CD4-positive, alpha-beta memory T cell (primary cell): ENCODE measurements around the gene DYNLT2B. TPM values are rescaled to one million over a fixed set of nuclear protein-coding genes. Genes with fewer than 3 reads are reported as not detected.
"Not testable (repeated sequence)": the region's sequence is repeated elsewhere in the genome, so short reads cannot be mapped to it uniquely, and the experiment has no call there.

Experiments
- CTCF ChIA-PET: fragments of 350-600 bp; sonication (Branson Sonifier 250); formaldehyde crosslinking; loops from one replicate; lab custom pipeline; 2021; ENCODE audit warnings: inconsistent platforms; ENCODE audit not compliant: partially characterized antibody; lab: Charles Lee
- POLR2A ChIA-PET: fragments of 350-600 bp; sonication (Branson Sonifier 250); formaldehyde crosslinking; loops from one replicate; lab custom pipeline; 2021; ENCODE audit not compliant: partially characterized antibody; lab: Charles Lee
- DNase-seq, 5 donors: peaks; one replicate each; pipeline versions ENCODE4 v3.0.0 to v3.0.0-alpha.2; 2020 to 2022; ENCODE audit warnings: mixed read lengths in 1 of 5
- H3K27ac ChIP-seq: one replicate; pipeline ENCODE4 v1.7.0; 2013; ENCODE audit warnings: low read depth, low read length
- H3K27me3 ChIP-seq: 2 replicates; pipeline ENCODE4 v1.7.0; 2013; ENCODE audit warnings: mild to moderate bottlenecking, low read length, moderate library complexity; ENCODE audit not compliant: insufficient read depth
- H3K36me3 ChIP-seq: 2 replicates; pipeline ENCODE4 v1.7.0; 2013; ENCODE audit warnings: mild to moderate bottlenecking, low read length, moderate library complexity; ENCODE audit not compliant: insufficient read depth
- H3K4me1 ChIP-seq: 2 replicates; pipeline ENCODE4 v1.7.0; 2013; ENCODE audit warnings: mild to moderate bottlenecking, low read length, moderate library complexity; ENCODE audit not compliant: insufficient read depth
- H3K4me3 ChIP-seq, 2 donors: one replicate each; pipeline ENCODE4 v1.7.0; 2013; ENCODE audit warnings: low read length in 2 of 2, mild to moderate bottlenecking in 1 of 2
- H3K9me3 ChIP-seq, 2 donors: one replicate each; pipeline ENCODE4 v1.7.0; 2013; ENCODE audit warnings: low read length in 2 of 2, control low read depth in 1 of 2; ENCODE audit not compliant: control insufficient read depth in 1 of 2
- H3K27ac Mint-ChIP-seq, 7 donors: one replicate each; pipeline ENCODE4 v1.8.0; 2020 to 2021; ENCODE audit warnings: mixed read lengths in 7 of 7, mild to moderate bottlenecking in 6 of 7, inconsistent platforms in 3 of 7, moderate library complexity in 3 of 7
- H3K27me3 Mint-ChIP-seq, 2 donors: one replicate each; pipeline ENCODE4 v1.8.0; 2020 to 2021; ENCODE audit warnings: mixed read lengths in 2 of 2
- H3K36me3 Mint-ChIP-seq, 2 donors: one replicate each; pipeline ENCODE4 v1.8.0; 2020 to 2021; ENCODE audit warnings: mixed read lengths in 2 of 2, inconsistent platforms in 1 of 2, mild to moderate bottlenecking in 1 of 2
- H3K4me1 Mint-ChIP-seq, 4 donors: one replicate each; pipeline ENCODE4 v1.8.0; 2020 to 2021; ENCODE audit warnings: mixed read lengths in 4 of 4, mild to moderate bottlenecking in 1 of 4
- H3K4me3 Mint-ChIP-seq, 8 donors: one replicate each; pipeline ENCODE4 v1.8.0; 2020 to 2021; ENCODE audit warnings: mixed read lengths in 8 of 8, mild to moderate bottlenecking in 7 of 8, moderate library complexity in 6 of 8, inconsistent platforms in 3 of 8
- H3K9me3 Mint-ChIP-seq, 8 donors: one replicate each; pipeline ENCODE4 v1.8.0; 2020 to 2021; ENCODE audit warnings: mixed read lengths in 8 of 8, mild to moderate bottlenecking in 5 of 8, inconsistent platforms in 3 of 8, moderate library complexity in 1 of 8
- intact Hi-C: fragments of 100-400 bp; cut with micrococcal nuclease; formaldehyde crosslinking; loops from one replicate; pipeline ENCODE4 v1.15.1; 2023
- polyA plus RNA-seq, 2 donors: library from polyadenylated mRNA; unstranded; fragments of 300-500 nt; fragmentation: Illumina TruSeq; gene quantifications; one replicate each; pipeline ENCODE4 v1.2.3, GENCODE V29; 2021
- total RNA-seq, 2 experiments: library from RNA; stranded (reverse); gene quantifications; one replicate each; pipeline ENCODE4 v1.2.3, GENCODE V29; 2021

Gene DYNLT2B
- total RNA-seq (1 to 10 TPM; 6.0 to 7.4 TPM), polyA plus RNA-seq (10 to 100 TPM; 18.5 to 31.1 TPM)

DNA sequence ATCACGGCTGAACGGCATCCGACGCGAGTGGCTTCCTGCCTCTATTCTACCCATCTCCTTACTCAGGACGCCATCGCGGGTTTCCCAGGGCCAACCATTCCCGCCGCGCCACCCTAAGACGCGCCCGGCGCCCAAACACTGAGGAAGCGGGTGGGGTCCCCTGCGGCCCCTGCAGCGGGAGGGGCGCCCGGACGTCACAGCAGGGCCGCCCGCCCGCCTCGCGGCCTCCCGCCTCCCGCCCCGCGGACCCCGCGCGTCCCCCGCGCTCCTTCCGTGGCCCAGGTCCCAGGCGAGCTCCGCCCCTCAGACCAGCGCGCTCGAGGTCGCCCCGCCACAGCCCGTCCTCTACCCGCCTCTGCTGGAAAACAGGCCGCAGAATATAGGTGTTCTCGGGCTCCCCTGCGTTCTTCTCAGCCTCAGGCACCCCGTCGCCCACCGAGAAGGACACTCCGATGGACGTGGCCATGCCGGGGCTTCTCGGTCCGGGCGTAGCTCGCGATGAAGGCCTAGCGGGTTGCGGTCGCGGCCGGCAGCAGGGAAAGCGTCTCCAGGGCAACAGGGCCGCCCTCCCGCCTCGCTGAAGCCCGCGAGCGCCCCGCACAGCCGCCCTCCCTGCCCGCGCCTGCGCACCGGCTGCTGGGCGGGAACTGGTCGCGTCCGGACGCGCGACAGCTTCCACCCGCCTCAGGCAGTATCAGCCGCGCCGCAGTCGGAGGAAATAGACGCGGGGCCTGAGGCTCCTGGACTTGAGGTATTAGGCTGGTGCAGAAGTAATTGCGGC lies at the start of gene DYNLT2B:
Gene DYNLT2B, minus strand, starts transcription at position 554 of the 781 bp plus-strand sequence. Its CDS starts 88 bp downstream, at position 466.
- H3K36me3 Mint-ChIP-seq = peaks cover 0 to 7% of the 10 kb centered on the region in 2 donors
- H3K4me3 ChIP-seq = peak within 1 kb of the TSS; percentile 52 to 88
- POLR2A ChIA-PET = interaction anchor here (0.6 to 2.9 kb wide), 22 partner anchors 9 to 624 kb away, joined by 3 to 24 read pairs (median 4); partner anchors contain the start of genes CEP19, FBXO45, NCBP2 and PIGX
- DNase-seq = peak; percentile 88 to 91 (median 90)
- H3K27ac ChIP-seq = peak within 1 kb of the TSS; percentile 86
- CTCF ChIA-PET = interaction anchor here (0.8 to 1.7 kb wide), 3 partner anchors 43 to 245 kb away, joined by 3 to 5 read pairs (median 4); no protein-coding TSS in a partner anchor
- H3K27ac Mint-ChIP-seq = peak within 1 kb of the TSS; percentile 93 to 98 (median 98)
- H3K4me3 Mint-ChIP-seq = peak within 1 kb of the TSS; percentile 93 to 97 (median 94)
- H3K27me3 ChIP-seq = no peaks in the 10 kb centered on the region
- H3K4me1 Mint-ChIP-seq = peaks cover 1 to 16% (median 8%) of the 10 kb centered on the region in 4 donors
- no peaks in the 10 kb centered on the region for H3K9me3 ChIP-seq
- intact Hi-C loops = loop anchor here (1.0 to 5.0 kb wide), 5 partner anchors 31 to 236 kb away; partner anchors contain the start of genes PCYT1A, RNF168, TFRC and UBXN7
- H3K27me3 Mint-ChIP-seq = no peaks in the 10 kb centered on the region
- no peaks in the 10 kb centered on the region for H3K36me3 ChIP-seq
- H3K9me3 Mint-ChIP-seq = peaks cover 0 to 9% (median 0%) of the 10 kb centered on the region in 8 donors
- H3K4me1 ChIP-seq = peaks cover 11% of the 10 kb centered on the region

DNA sequence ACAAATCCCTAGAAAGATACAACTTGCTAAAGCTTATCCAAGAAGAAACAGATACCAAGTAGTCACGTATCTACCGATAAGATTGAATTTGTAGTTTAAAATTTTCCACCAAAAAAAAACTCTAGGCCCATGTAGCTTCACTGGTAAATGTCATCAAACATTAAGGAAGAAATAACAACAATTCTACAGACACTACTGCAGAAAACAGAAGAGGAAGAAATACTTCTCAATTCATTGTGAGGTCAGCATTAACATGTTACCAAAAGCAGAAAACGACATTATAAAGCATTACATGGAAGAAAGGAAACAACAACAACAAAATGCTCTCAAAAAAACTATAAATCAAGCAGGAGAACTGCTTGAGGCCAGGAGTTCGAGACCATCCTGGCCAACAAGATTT lies 47.7 kb upstream of the DYNLT2B start:
- Mint-ChIP-seq H3K36me3 (peaks cover 42 to 59% of the 10 kb centered on the region in 2 donors), H3K27me3 (no peaks in the 10 kb centered on the region), H3K4me1 (peaks cover 3 to 6% (median 4%) of the 10 kb centered on the region in 4 donors), H3K9me3 (no peaks in the 10 kb centered on the region), H3K4me3 (no peak overlapping the region), H3K27ac (peak overlapping the region in 2 of 7 donors; percentile 3 to 78)
- no peak for DNase-seq
- no peaks in the 10 kb centered on the region for H3K27me3 ChIP-seq
- no peak overlapping the region for H3K27ac ChIP-seq
- H3K9me3 ChIP-seq = no peaks in the 10 kb centered on the region
- peaks cover 15% of the 10 kb centered on the region for H3K36me3 ChIP-seq
- no peaks in the 10 kb centered on the region for H3K4me1 ChIP-seq
- no peak overlapping the region for H3K4me3 ChIP-seq
- POLR2A ChIA-PET = interaction anchor here (0.7 kb wide), 1 partner anchor 119 kb away, joined by 3 read pairs; no protein-coding TSS in a partner anchor
- CTCF ChIA-PET = no interaction called here
- intact Hi-C loops = loop anchor here (5.0 kb wide), 1 partner anchor 113 kb away; no protein-coding TSS in a partner anchor

DNA sequence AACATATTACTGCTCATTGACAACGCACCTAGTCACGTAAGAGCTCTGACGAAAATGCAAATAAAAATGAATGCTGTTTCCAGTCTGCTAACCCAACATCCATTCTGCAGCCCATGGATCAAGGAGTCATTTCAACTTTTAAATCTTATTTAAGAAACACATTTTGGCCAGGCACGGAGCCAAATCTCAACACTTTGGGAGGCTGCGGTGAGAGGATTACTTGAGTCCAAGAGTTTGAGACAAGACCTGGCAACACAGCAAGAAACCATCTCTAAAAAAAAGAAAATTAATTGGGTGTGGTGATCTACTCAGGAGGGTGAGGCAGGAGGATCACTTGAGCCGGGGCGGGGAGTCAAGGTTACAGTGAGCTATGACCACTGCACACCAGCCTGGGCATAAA lies 42.5 kb upstream of the DYNLT2B start:
- H3K4me1 Mint-ChIP-seq = peaks cover 5 to 21% (median 8%) of the 10 kb centered on the region in 4 donors
- Histone ChIP-seq H3K4me3 (no peak overlapping the region), H3K27ac (no peak overlapping the region), H3K9me3 (no peaks in the 10 kb centered on the region), H3K36me3 (peaks cover 36% of the 10 kb centered on the region), H3K4me1 (peaks cover 5% of the 10 kb centered on the region), H3K27me3 (no peaks in the 10 kb centered on the region)
- no peaks in the 10 kb centered on the region for H3K27me3 Mint-ChIP-seq
- no peak for DNase-seq
- POLR2A ChIA-PET = interaction anchor here (1.3 kb wide), 1 partner anchor 9 kb away, joined by 3 read pairs; no protein-coding TSS in a partner anchor
- H3K9me3 Mint-ChIP-seq = no peaks in the 10 kb centered on the region
- no peak overlapping the region for H3K4me3 Mint-ChIP-seq
- intact Hi-C loops = no loop called here
- peaks cover 62 to 71% of the 10 kb centered on the region in 2 donors for H3K36me3 Mint-ChIP-seq
- CTCF ChIA-PET = interaction anchor here (1.2 kb wide), 1 partner anchor 97 kb away, joined by 3 read pairs; no protein-coding TSS in a partner anchor
- peak overlapping the region in 1 of 7 donors; percentile 5 for H3K27ac Mint-ChIP-seq

DNA sequence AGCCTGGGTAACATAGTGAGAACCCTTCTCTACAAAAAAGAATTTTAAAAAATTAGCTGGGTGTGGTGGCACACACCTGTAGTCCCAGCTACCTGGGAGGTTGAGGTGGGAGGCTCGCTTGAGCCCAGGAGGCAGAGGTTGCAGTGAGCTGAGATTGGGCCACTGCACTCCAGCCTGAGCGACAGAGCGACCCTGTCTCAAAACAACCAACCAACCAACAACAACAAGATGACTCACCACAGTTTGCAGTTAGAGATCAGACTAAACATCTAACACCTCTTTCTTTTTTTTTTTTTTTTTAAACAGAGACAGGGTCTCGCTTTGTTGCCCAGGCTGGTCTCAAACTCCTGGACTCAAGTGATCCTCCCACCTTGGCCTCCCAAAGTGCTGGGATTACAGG lies 40.5 kb upstream of the DYNLT2B start:
- intact Hi-C loops, H3K9me3 Mint-ChIP-seq, H3K4me3 Mint-ChIP-seq, H3K9me3 ChIP-seq, H3K27ac ChIP-seq, H3K4me3 ChIP-seq, POLR2A ChIA-PET, CTCF ChIA-PET, H3K4me1 ChIP-seq, H3K27me3 ChIP-seq, H3K27me3 Mint-ChIP-seq, DNase-seq: not testable (repeated sequence)
- peaks cover 70 to 74% of the 10 kb centered on the region in 2 donors for H3K36me3 Mint-ChIP-seq
- peaks cover 53% of the 10 kb centered on the region for H3K36me3 ChIP-seq
- peaks cover 5 to 21% (median 8%) of the 10 kb centered on the region in 4 donors for H3K4me1 Mint-ChIP-seq
- H3K27ac Mint-ChIP-seq = peak overlapping the region in 1 of 7 donors; percentile 74

DNA sequence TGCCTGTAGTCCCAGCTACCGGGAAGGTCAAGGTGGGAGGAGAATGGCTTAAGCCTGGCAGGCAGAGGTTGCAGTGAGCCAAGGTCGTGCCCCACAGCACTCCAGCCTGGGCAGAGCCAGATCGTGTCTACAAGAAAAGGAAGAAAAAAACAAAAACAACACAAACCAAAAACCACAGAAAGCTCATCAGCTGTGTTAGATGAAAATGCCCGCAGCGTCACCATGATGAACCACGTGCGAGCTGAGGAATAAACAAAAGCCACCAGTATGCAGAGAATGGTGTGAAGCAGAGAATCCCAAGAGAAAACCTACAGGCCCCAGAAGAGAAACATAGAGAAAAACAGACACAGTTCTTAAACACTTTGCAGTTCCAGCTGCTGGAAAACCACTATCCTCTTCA lies 39.9 kb upstream of the DYNLT2B start:
- Histone ChIP-seq H3K4me3 (no peak overlapping the region), H3K4me1 (peaks cover 5% of the 10 kb centered on the region), H3K27me3 (no peaks in the 10 kb centered on the region), H3K9me3 (no peaks in the 10 kb centered on the region), H3K27ac (no peak overlapping the region), H3K36me3 (peaks cover 53% of the 10 kb centered on the region)
- intact Hi-C loops = no loop called here
- CTCF ChIA-PET = no interaction called here
- peaks cover 73 to 74% of the 10 kb centered on the region in 2 donors for H3K36me3 Mint-ChIP-seq
- no peaks in the 10 kb centered on the region for H3K9me3 Mint-ChIP-seq
- peak overlapping the region in 2 of 8 donors; percentile 50 to 51 for H3K4me3 Mint-ChIP-seq
- POLR2A ChIA-PET = interaction anchor here (0.6 kb wide), 1 partner anchor 407 kb away, joined by 3 read pairs; no protein-coding TSS in a partner anchor
- peak overlapping the region in 2 of 7 donors; percentile 39 to 57 for H3K27ac Mint-ChIP-seq
- peak in 1 of 5 donors; percentile 9 for DNase-seq
- no peaks in the 10 kb centered on the region for H3K27me3 Mint-ChIP-seq
- H3K4me1 Mint-ChIP-seq = peaks cover 5 to 21% (median 8%) of the 10 kb centered on the region in 4 donors

DNA sequence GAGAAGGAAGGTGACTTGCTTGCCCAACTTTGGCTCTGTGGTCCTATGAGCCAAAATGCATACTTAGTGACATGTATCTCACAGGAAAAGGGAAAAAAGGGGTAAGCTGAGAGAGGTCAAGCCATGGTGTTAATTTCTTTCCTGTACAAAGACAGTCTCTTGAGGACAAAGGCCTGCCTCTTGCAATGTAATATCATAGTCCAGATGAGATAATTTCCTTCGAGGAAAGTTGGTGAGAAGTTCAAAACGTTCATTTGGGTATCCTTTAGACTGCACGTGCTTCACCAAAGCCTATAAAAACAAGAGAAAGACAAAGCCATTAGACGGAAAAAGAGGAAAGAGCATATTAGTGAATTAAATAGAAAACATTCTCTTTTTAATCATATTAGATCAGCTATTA lies 38.5 kb upstream of the DYNLT2B start:
- Histone ChIP-seq H3K27ac (no peak overlapping the region), H3K27me3 (no peaks in the 10 kb centered on the region), H3K9me3 (no peaks in the 10 kb centered on the region), H3K4me1 (peaks cover 5% of the 10 kb centered on the region), H3K36me3 (peaks cover 45% of the 10 kb centered on the region), H3K4me3 (no peak overlapping the region)
- Mint-ChIP-seq H3K4me1 (peaks cover 5 to 21% (median 8%) of the 10 kb centered on the region in 4 donors), H3K27me3 (no peaks in the 10 kb centered on the region), H3K27ac (peak overlapping the region in 1 of 7 donors; percentile 34), H3K9me3 (no peaks in the 10 kb centered on the region), H3K36me3 (peaks cover 64 to 71% of the 10 kb centered on the region in 2 donors), H3K4me3 (no peak overlapping the region)
- intact Hi-C loops = no loop called here
- DNase-seq = no peak
- ChIA-PET POLR2A (no interaction called here), CTCF (no interaction called here)

DNA sequence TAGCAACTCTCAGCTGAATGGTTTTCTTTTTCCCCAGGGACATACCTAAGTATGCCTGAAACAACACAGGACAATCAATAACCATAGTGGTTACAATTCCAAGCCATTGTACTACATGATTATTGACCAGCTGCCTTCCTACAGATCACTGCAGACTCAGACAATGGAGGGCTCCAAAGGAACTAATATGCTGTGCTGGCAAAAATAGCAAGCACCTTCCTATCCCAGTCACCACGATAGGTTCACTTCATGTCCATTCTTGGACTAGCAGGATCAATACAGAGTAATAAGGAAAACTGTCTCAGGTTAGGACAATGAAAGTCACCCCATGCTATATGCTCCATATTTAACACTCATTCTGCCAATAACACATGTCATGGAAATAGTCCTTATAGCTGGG lies 37.6 kb upstream of the DYNLT2B start:
- Histone ChIP-seq H3K9me3 (no peaks in the 10 kb centered on the region), H3K4me1 (peaks cover 5% of the 10 kb centered on the region), H3K27ac (no peak overlapping the region), H3K4me3 (no peak overlapping the region), H3K36me3 (peaks cover 45% of the 10 kb centered on the region), H3K27me3 (no peaks in the 10 kb centered on the region)
- intact Hi-C loops = no loop called here
- no peak for DNase-seq
- H3K9me3 Mint-ChIP-seq = no peaks in the 10 kb centered on the region
- H3K36me3 Mint-ChIP-seq = peaks cover 56 to 64% of the 10 kb centered on the region in 2 donors
- H3K27ac Mint-ChIP-seq = no peak overlapping the region
- H3K27me3 Mint-ChIP-seq = no peaks in the 10 kb centered on the region
- peaks cover 0 to 17% (median 8%) of the 10 kb centered on the region in 4 donors for H3K4me1 Mint-ChIP-seq
- ChIA-PET POLR2A (no interaction called here), CTCF (no interaction called here)
- H3K4me3 Mint-ChIP-seq = no peak overlapping the region
